Heart left ventricle (tissue), 13 donors: Measurements from ENCODE around the gene NOTCH2NLA.
A peak's percentile ranks its signal among the peaks of the same experiment; 100 is the strongest.
"Not testable (repeated sequence)": the region's sequence is repeated elsewhere in the genome, so short reads cannot be mapped to it uniquely, and the experiment has no call there.

ENCODE experiments used
- CTCF ChIP-seq, 12 donors: fragments of 200-600 bp; sonication (generic) in 4 of 12; IDR thresholded peaks; one replicate each; pipeline versions ENCODE4 v1.5.0 to v1.8.0; 2018 to 2022; ENCODE audit warnings: antibody characterized with exemption in 12 of 12, mild to moderate bottlenecking in 5 of 12
- POLR2A ChIP-seq, 2 donors: fragments of 450-650 bp; IDR thresholded peaks; one replicate each; pipeline ENCODE4 v1.6.1; 2017; ENCODE audit warnings: antibody characterized with exemption in 2 of 2, mild to moderate bottlenecking in 2 of 2, moderate library complexity in 2 of 2
- donor health status: ischemic (EF 13 %, LVEDD 7.1; RV severe dilation, severe dysfunction).
- donor health status: DM: no; HTN: yes; CAD: no.
- donor health status: DM: no; HTN: no; CAD: no.
- donor health status: ischemic (EF 25% LVEDD 6.9; RV normal size, moderate dysfunction).
- donor health status: ischemic (EF 25% LVEDD 5.7; RV mildly dilated, moderate dysfunction).
- donor health status: ischemic (EF 35%, LVEDD 5.7; RV mildly dilated, moderate dysfunction).
- donor health status: nonischemic (EF 11% LVEDD 7.7; RV severe dilation, severe dysfunction).
- donor health status: DM: yes; HTN: yes; CAD: no.
- donor health status: PGD.
- donor health status: ischemic (EF 29% LVEDD 5.4; RV normal size, mild dysfunction).
- donor health status: nonischemic (EF 23%, LVEDD 6.1; RV moderate dilation, normal function).

- peak in 4 of 12 donors; percentile 13 to 42 (median 26) for TF ChIP-seq CTCF (IDR thresholded peaks at IDR 0.05)
- TF ChIP-seq POLR2A (IDR thresholded peaks at IDR 0.05) = not testable (repeated sequence)
These were observed 84.4 kb downstream of the NOTCH2NLA start, which contains the start of gene NBPF10 for GRCh38 chr1:146144465-146144864.
